ACHN (cell line): ENCODE measurements around the gene TAGAP.
"Not testable (repeated sequence)": the region's sequence is repeated elsewhere in the genome, so short reads cannot be mapped to it uniquely, and the experiment has no call there.

ENCODE experiments used
- DNase-seq: peaks from one replicate; pipeline ENCODE4 v3.0.0-alpha.2; 2015
- in situ Hi-C: cut with HindIII; loops from 2 replicates; pipeline ENCODE4 v1.10.0; 2017; ENCODE audit warnings: low sequenced_read_pairs, low pct_ligation_motif_present, low pct_unique_long_range_greater_than_20kb

Gene TAGAP

GRCh38 chr6:158999154-158999665 lies 45.6 kb downstream of the TAGAP start:
- DNase-seq, result peak; percentile 28
- in situ Hi-C loops, result no loop called here

GRCh38 chr6:158996856-158997255 lies 47.9 kb downstream of the TAGAP start:
- in situ Hi-C loops, result no loop called here
- no peak for DNase-seq

- no peak for DNase-seq
- in situ Hi-C loops, result no loop called here
Measured at GRCh38 chr6:158993639-158994038, 51.2 kb downstream of the TAGAP start.

GRCh38 chr6:158991017-158991723 lies 53.6 kb downstream of the TAGAP start:
- DNase-seq, result no peak
- in situ Hi-C loops, result no loop called here

- DNase-seq, in situ Hi-C loops: not testable (repeated sequence)
Measured at GRCh38 chr6:158989711-158990110, 55.1 kb downstream of the TAGAP start.

GRCh38 chr6:158988477-158988876 lies 56.3 kb downstream of the TAGAP start:
- in situ Hi-C loops, result no loop called here
- DNase-seq, result no peak

- in situ Hi-C loops, result no loop called here
- DNase-seq, result no peak
Measured at GRCh38 chr6:158987657-158988056, 57.1 kb downstream of the TAGAP start.
